OCI-LY3 (cell line): ENCODE results near the gene PIP4K2C.
A peak's percentile ranks its signal among the peaks of the same experiment; 100 is the strongest.

Source experiments
- H2AFZ ChIP-seq: fragments of 200-600, 300-600 bp; shearing (Covaris generic); 2 replicates; pipeline ENCODE4 v1.6.0; 2014; ENCODE audit warnings: antibody characterized with exemption, low read depth, low read length
- H3K27ac ChIP-seq: fragments of 200-600, 300-600 bp; sonication (generic); 2 replicates; pipeline ENCODE4 v1.5.1; 2014; ENCODE audit warnings: mild to moderate bottlenecking, low read length, moderate library complexity, mixed read lengths
- H3K27me3 ChIP-seq: fragments of 200-600, 300-600 bp; sonication (generic); 2 replicates; pipeline ENCODE4 v1.6.1; 2014; ENCODE audit warnings: low read depth, low read length, mixed read lengths
- H3K36me3 ChIP-seq: fragments of 200-600, 300-600 bp; sonication (generic); replicated peaks from 2 replicates; pipeline ENCODE3; 2014; ENCODE audit warnings: low read depth, low read length, mixed read lengths
- H3K4me1 ChIP-seq: fragments of 300-600, 200-600 bp; sonication (generic); 2 replicates; pipeline ENCODE4 v1.6.1; 2014; ENCODE audit warnings: low read length, mixed read lengths
- H3K4me2 ChIP-seq: fragments of 200-600, 300-600 bp; sonication (generic); 2 replicates; pipeline ENCODE4 v1.6.1; 2014; ENCODE audit warnings: low read length, mixed read lengths
- H3K4me3 ChIP-seq: fragments of 300-600, 200-600 bp; sonication (generic); 2 replicates; pipeline ENCODE4 v1.5.1; 2014; ENCODE audit warnings: antibody characterized with exemption, mild to moderate bottlenecking, low read length, moderate library complexity
- H3K79me2 ChIP-seq: fragments of 300-600, 200-600 bp; shearing (Covaris generic); 2 replicates; pipeline ENCODE4 v1.6.1; 2014; ENCODE audit warnings: mild to moderate bottlenecking, low read length, mixed read lengths
- H3K9ac ChIP-seq: fragments of 300-600, 200-600 bp; shearing (Covaris generic); 2 replicates; pipeline ENCODE4 v1.6.0; 2014; ENCODE audit warnings: mild to moderate bottlenecking, low read length, moderate library complexity
- H3K9me3 ChIP-seq: fragments of 200-600, 300-600 bp; shearing (Covaris generic); 2 replicates; pipeline ENCODE4 v1.6.1; 2014; ENCODE audit warnings: low read length, mixed read lengths; ENCODE audit not compliant: insufficient read depth
- H4K20me1 ChIP-seq: fragments of 200-600, 300-600 bp; sonication (generic); 2 replicates; pipeline ENCODE4 v1.6.1; 2016; ENCODE audit warnings: low read length, mixed read lengths; ENCODE audit not compliant: insufficient read depth
- CTCF ChIP-seq: fragments of 200-600, 300-600 bp; sonication (generic); IDR thresholded peaks from 2 replicates; pipeline ENCODE4 v1.5.1; 2014; ENCODE audit warnings: antibody characterized with exemption, low read length, low read depth
- EZH2phosphoT487 ChIP-seq: fragments of 200-600 bp; shearing (Covaris generic); IDR thresholded peaks from 2 replicates; pipeline ENCODE4 v1.6.1; 2018; ENCODE audit warnings: antibody characterized with exemption, mixed run types, low read depth

The PIP4K2C gene

GRCh38 chr12:57590864-57591781 is at the start of gene PIP4K2C:
Gene PIP4K2C (plus strand): TSS chr12:57591192. CDS start chr12:57591290, 98 bp downstream.
- peaks cover 15% of the 10 kb centered on the region for H3K27me3 ChIP-seq
- H4K20me1 ChIP-seq = no peaks in the 10 kb centered on the region
- no peak within 1 kb of the TSS for H3K27ac ChIP-seq
- peak within 1 kb of the TSS; percentile 100 for H3K4me2 ChIP-seq
- no peaks in the 10 kb centered on the region for H3K9me3 ChIP-seq
- peaks cover 17% of the 10 kb centered on the region for H3K4me1 ChIP-seq
- H3K36me3 ChIP-seq = no peaks in the 10 kb centered on the region
- TF ChIP-seq CTCF = no peak
- no peak for TF ChIP-seq EZH2phosphoT487
- H3K9ac ChIP-seq = peak within 1 kb of the TSS; percentile 74
- peak within 1 kb of the TSS; percentile 92 for H2AFZ ChIP-seq
- peak within 1 kb of the TSS; percentile 99 for H3K4me3 ChIP-seq
- peaks cover 17% of the 10 kb centered on the region for H3K79me2 ChIP-seq

- Histone ChIP-seq H2AFZ (no peak overlapping the region), H3K4me3 (no peak overlapping the region), H4K20me1 (no peaks in the 10 kb centered on the region), H3K36me3 (peaks cover 8% of the 10 kb centered on the region), H3K9me3 (no peaks in the 10 kb centered on the region), H3K4me2 (no peak overlapping the region), H3K4me1 (peaks cover 7% of the 10 kb centered on the region), H3K27me3 (no peaks in the 10 kb centered on the region), H3K79me2 (peaks cover 15% of the 10 kb centered on the region), H3K27ac (no peak overlapping the region), H3K9ac (no peak overlapping the region)
- no peak for TF ChIP-seq EZH2phosphoT487
- TF ChIP-seq CTCF = no peak
Observed at GRCh38 chr12:57541717-57542116, 49.3 kb upstream of the PIP4K2C start.

GRCh38 chr12:57543581-57543980 is 47.4 kb upstream of the PIP4K2C start:
- H3K79me2 ChIP-seq = peaks cover 17% of the 10 kb centered on the region
- H3K36me3 ChIP-seq = peaks cover 8% of the 10 kb centered on the region
- no peak overlapping the region for H3K9ac ChIP-seq
- no peak overlapping the region for H3K4me3 ChIP-seq
- H3K9me3 ChIP-seq = no peaks in the 10 kb centered on the region
- H3K27me3 ChIP-seq = no peaks in the 10 kb centered on the region
- H3K27ac ChIP-seq = no peak overlapping the region
- peaks cover 13% of the 10 kb centered on the region for H3K4me1 ChIP-seq
- no peak overlapping the region for H2AFZ ChIP-seq
- TF ChIP-seq EZH2phosphoT487 = no peak
- TF ChIP-seq CTCF = no peak
- no peak overlapping the region for H3K4me2 ChIP-seq
- H4K20me1 ChIP-seq = no peaks in the 10 kb centered on the region

- H3K4me2 ChIP-seq = peak overlapping the region; percentile 97
- TF ChIP-seq EZH2phosphoT487 (no peak), CTCF (no peak)
- H3K4me3 ChIP-seq = peak overlapping the region; percentile 95
- H4K20me1 ChIP-seq = no peaks in the 10 kb centered on the region
- H3K79me2 ChIP-seq = peaks cover 17% of the 10 kb centered on the region
- no peaks in the 10 kb centered on the region for H3K27me3 ChIP-seq
- H3K4me1 ChIP-seq = peaks cover 17% of the 10 kb centered on the region
- H3K36me3 ChIP-seq = peaks cover 4% of the 10 kb centered on the region
- peak overlapping the region; percentile 94 for H3K9ac ChIP-seq
- H3K27ac ChIP-seq = no peak overlapping the region
- H2AFZ ChIP-seq = no peak overlapping the region
- H3K9me3 ChIP-seq = no peaks in the 10 kb centered on the region
Observed at GRCh38 chr12:57545809-57546437, 45.1 kb upstream of the PIP4K2C start.
